Measurements from ENCODE around the gene STXBP5L. TPM values are rescaled to one million over a fixed set of nuclear protein-coding genes. Genes with fewer than 3 reads are reported as not detected.
A peak's percentile ranks its signal among the peaks of the same experiment; 100 is the strongest.
"Not testable (repeated sequence)": the region's sequence is repeated elsewhere in the genome, so short reads cannot be mapped to it uniquely, and the experiment has no call there.

The STXBP5L gene
- total RNA-seq (2014; rRNA removed; shearing (Covaris generic)): 1.5 and 1.7 TPM in 2 replicates

DNA sequence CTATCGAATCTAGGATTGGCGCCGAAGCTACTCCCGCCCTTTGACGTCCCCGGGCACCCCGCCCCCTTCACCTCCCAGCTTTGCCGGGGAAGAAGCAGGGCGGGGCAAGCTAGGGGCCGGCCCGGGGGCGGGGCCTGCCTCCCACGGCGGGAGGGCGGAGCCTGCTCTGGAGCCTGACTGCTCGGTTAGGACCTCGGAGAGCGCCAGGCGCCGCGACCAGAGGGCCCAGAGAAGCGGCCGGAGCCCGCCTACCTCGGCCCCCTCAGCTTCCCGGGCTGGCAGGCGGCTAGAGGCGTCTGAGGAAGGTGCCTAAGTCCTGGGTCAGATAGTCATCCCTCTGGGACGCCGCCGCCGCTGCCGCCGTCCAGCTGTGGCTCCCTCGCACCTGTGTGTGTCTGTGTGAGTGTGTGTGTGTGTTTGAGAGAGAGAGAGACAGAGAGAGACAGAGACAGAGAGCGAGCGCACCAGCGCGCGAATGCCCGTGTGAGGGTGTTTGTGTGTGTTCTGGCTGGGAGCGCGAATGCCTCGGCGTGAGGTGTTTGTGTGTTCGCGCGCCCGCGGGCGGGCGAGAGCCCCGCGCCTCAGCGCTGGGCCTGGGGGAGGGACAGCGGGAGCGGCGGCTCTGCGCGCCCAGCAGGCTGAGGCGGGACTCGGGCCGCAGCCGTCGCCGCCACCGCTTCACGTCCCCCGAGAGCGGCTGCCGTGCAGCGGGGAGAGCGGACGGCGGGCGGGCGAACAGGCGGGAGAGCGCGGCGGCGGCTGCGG is at the start of gene STXBP5L:
Gene STXBP5L (plus strand): TSS at position 176 of the 765 bp plus-strand sequence. CDS start 1,374 bp downstream, outside the sequence.
- H3K36me3 ChIP-seq (replicated peaks; ENCODE audit: control insufficient read depth, insufficient read depth, low read length): no peaks in the 10 kb centered on the region
- no peaks in the 10 kb centered on the region; the same call in 1 of the 2 replicates for H3K27me3 ChIP-seq (ENCODE audit: control insufficient read depth, insufficient read depth, low read length)
- DNase-seq: peak; percentile 92
- peak within 1 kb of the TSS; percentile 82 for H3K4me3 ChIP-seq (ENCODE audit: insufficient read depth, low read depth, low read length)

DNA sequence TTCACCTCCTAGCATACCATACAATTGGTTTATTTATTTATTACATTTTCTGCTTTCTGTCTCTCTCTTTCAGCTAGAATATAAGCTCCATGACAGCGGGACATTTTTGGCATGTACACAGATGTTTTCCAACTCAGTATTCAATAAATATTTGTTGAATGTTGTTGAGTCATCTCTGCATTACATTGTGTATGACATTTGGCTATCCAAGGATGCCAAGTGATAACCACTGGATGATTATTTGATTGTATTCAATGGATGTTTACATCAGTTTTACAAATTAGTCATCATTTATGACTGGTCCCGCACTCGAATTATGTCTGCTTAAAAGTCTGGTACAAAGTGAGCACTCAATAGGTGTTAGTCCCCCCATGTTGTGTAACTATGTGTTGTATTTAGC is 49.5 kb upstream of the STXBP5L start:
- H3K4me3 ChIP-seq (ENCODE audit: insufficient read depth, low read depth, low read length): no peak overlapping the region
- no peaks in the 10 kb centered on the region for H3K27me3 ChIP-seq (ENCODE audit: control insufficient read depth, insufficient read depth, low read length)
- DNase-seq: no peak
- no peaks in the 10 kb centered on the region for H3K36me3 ChIP-seq (replicated peaks; ENCODE audit: control insufficient read depth, insufficient read depth, low read length)

DNA sequence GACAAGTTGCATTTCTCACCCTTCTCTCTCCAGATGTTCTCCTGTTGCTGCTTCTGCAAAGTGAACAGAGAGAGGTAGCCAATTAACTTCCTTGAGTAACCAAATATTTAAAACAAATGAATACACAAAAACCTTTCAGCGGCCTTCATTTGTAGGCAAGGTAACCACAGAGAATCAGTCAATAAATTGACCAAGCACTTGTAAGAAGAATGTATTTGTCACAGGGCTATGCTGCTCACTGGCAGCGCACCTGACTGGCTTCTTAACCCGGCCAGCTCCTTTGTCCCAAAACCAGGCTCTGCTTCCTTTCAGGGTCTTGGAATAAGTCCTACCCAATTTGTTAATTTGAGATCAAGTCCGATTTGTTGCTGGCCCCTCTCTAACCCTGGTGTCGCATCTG is 43.5 kb upstream of the STXBP5L start:
- Histone ChIP-seq H3K27me3 (ENCODE audit: control insufficient read depth, insufficient read depth, low read length) (no peaks in the 10 kb centered on the region), H3K36me3 (replicated peaks; ENCODE audit: control insufficient read depth, insufficient read depth, low read length) (no peaks in the 10 kb centered on the region), H3K4me3 (ENCODE audit: insufficient read depth, low read depth, low read length) (no peak overlapping the region)
- no peak for DNase-seq

DNA sequence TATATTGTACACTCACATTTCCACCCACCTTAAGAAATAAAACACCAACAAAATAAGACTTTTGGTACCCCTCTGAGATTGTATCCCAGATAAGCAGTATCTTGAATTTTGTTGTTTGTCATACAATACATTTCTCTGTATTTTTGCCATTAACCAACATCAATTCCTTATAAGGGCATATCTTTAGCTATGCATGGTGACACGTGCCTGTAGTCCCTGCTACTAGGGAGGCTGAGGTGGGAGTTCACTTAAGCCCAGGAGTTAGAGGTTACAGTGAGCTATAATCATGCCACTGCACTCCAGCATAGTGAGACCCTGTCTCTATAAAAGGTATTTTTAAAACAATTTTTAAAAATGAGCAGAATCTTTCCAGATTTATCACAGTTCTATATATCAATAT is 32.5 kb upstream of the STXBP5L start:
- Histone ChIP-seq H3K36me3 (replicated peaks; ENCODE audit: control insufficient read depth, insufficient read depth, low read length) (no peaks in the 10 kb centered on the region), H3K27me3 (ENCODE audit: control insufficient read depth, insufficient read depth, low read length) (no peaks in the 10 kb centered on the region), H3K4me3 (ENCODE audit: insufficient read depth, low read depth, low read length) (no peak overlapping the region)
- no peak for DNase-seq

DNA sequence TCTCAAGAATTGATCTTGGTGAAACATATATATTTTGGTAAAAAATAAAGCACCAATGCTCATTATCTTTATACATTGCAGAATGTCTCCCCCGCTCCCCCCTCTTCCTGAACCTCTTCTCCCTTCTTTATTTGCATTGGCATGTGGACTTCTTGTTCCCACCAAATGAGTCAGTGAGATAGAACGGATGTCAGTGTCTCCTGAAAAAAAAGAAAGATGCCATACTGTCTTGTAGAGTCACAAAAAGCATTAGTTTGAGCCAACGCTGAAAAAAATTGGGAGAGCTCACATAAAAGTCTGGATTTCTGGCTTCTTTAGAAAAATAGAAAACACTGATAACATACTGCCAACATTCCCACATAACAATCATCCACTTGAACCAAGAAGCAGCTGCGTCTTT is 32.0 kb upstream of the STXBP5L start:
- DNase-seq: peak; percentile 5
- no peaks in the 10 kb centered on the region for H3K36me3 ChIP-seq (replicated peaks; ENCODE audit: control insufficient read depth, insufficient read depth, low read length)
- H3K27me3 ChIP-seq (ENCODE audit: control insufficient read depth, insufficient read depth, low read length): no peaks in the 10 kb centered on the region
- H3K4me3 ChIP-seq (ENCODE audit: insufficient read depth, low read depth, low read length): no peak overlapping the region

DNA sequence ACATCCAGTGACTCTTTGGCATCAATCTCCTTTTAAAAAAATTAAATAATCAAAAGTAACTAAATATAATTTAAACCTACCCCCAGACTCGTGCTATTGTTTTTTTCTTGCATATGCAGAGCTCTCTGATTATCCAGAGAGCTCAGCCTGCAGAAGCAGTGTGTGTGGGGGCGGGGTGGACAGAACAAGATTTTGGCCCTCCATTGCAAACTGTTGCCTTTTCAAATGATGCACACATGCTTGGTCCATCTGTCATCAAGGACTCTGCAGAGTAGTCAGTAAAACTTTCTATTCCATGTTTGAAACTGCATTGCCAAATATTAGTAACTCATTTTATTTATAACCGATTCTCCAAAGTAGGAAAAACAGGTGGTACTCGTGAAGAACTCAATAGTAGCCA is 28.6 kb upstream of the STXBP5L start:
- no peak overlapping the region for H3K4me3 ChIP-seq (ENCODE audit: insufficient read depth, low read depth, low read length)

DNA sequence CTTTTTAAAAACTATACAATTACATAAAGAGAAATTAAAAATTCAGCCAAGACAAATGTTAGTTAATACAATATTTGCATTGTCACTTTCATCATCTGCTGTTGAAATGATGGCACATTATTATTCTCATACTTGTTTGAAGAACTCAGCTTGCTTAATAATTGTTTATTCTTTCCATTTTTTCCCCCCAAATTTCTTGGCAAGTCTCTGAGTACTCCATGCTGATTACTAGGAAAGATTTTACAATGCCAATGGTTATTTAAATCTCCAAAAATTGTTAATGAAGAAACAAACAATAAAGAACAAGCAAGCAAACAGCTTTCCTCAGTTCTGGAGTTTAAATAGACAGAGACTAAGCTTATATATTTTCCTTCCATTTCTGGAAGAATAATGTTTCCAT is 15.1 kb upstream of the STXBP5L start:
- Histone ChIP-seq H3K27me3 (ENCODE audit: control insufficient read depth, insufficient read depth, low read length) (no peaks in the 10 kb centered on the region), H3K4me3 (ENCODE audit: insufficient read depth, low read depth, low read length) (no peak overlapping the region), H3K36me3 (replicated peaks; ENCODE audit: control insufficient read depth, insufficient read depth, low read length) (no peaks in the 10 kb centered on the region)
- DNase-seq: no peak

More for the DNA sequence above, 28.6 kb upstream of the STXBP5L start:
- Histone ChIP-seq H3K27me3 (ENCODE audit: control insufficient read depth, insufficient read depth, low read length) (no peaks in the 10 kb centered on the region), H3K36me3 (replicated peaks; ENCODE audit: control insufficient read depth, insufficient read depth, low read length) (no peaks in the 10 kb centered on the region)
- no peak for DNase-seq

DNA sequence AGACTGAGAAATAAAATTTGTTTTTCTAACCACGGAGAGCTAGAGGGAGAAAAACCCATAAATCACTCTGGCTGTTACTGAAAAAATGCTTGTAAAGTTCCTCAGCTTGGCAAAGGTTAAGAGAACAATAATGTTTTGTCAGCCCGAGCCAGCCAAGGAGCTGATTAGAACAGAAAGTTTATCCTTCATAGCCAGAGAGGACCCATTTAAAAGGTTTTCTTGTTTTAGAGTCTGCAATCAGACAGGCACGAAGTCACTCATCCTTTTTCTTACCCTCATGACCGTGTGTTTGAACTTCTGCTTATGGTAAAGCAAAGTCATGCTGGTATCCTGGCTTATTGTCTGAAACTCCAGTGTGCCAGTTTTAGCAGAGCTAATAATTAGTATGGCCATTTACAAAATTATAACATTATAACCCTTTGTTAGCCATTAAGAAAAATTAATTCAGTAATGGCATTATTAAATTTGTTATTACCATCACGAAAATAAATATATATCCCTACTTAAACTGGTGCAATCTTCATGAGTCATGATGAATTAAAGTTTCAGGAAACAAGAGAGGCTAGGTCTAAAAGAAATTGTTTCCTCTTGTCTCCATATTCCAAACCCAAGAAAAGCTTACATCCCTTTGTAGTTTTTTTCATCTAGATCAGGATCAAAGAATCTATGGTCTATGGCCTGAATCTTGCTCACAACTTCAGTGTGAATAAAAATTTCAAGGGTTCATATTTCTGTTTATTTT is 13.5 kb upstream of the STXBP5L start:
- H3K4me3 ChIP-seq (ENCODE audit: insufficient read depth, low read depth, low read length): no peak overlapping the region
- H3K27me3 ChIP-seq (ENCODE audit: control insufficient read depth, insufficient read depth, low read length): no peaks in the 10 kb centered on the region
- H3K36me3 ChIP-seq (replicated peaks; ENCODE audit: control insufficient read depth, insufficient read depth, low read length): no peaks in the 10 kb centered on the region
- DNase-seq: peak; percentile 4

DNA sequence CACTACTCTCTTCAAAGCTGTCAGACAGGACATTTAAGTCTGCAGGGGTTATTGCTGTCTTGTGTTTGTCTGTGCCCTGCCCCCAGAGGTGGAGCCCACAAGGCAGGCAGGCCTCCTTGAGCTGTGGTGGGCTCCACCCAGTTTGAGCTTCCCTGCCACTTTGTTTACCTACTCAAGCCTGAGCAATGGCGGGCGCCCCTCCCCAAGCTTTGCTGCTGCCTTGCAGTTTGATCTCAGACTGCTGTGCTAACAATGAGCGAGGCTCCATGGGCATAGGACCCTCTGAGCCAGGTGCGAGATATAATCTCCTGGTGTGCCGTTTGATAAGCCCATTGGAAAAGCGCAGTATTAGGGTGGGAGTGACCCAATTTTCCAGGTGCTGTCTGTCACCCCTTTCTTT is 6.3 kb upstream of the STXBP5L start:
- not testable (repeated sequence) for DNase-seq; H3K4me3 ChIP-seq (ENCODE audit: insufficient read depth, low read depth, low read length); H3K36me3 ChIP-seq (replicated peaks; ENCODE audit: control insufficient read depth, insufficient read depth, low read length); H3K27me3 ChIP-seq (ENCODE audit: control insufficient read depth, insufficient read depth, low read length)

DNA sequence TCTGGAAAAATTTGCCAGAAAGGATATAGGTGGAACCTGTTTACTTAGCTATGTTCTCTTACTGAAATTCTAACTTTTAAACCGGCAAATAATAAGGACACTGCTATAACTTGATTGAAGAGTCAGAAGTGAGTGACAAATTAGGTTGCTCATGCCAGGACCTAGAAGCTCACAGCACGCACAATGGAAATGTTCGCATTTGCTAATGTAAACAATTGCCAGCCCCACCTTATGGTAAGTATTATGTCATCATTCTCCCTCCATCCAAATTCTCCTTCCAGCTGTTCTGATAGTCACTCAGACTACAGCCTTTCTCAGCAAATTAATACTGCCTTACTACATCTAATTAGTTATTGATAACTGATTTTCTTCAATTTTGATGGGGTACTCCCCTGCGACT is 4.8 kb upstream of the STXBP5L start:
- Histone ChIP-seq H3K27me3 (ENCODE audit: control insufficient read depth, insufficient read depth, low read length) (no peaks in the 10 kb centered on the region; the same call in 1 of the 2 replicates), H3K4me3 (ENCODE audit: insufficient read depth, low read depth, low read length) (no peak overlapping the region), H3K36me3 (replicated peaks; ENCODE audit: control insufficient read depth, insufficient read depth, low read length) (no peaks in the 10 kb centered on the region)
- DNase-seq: no peak

DNA sequence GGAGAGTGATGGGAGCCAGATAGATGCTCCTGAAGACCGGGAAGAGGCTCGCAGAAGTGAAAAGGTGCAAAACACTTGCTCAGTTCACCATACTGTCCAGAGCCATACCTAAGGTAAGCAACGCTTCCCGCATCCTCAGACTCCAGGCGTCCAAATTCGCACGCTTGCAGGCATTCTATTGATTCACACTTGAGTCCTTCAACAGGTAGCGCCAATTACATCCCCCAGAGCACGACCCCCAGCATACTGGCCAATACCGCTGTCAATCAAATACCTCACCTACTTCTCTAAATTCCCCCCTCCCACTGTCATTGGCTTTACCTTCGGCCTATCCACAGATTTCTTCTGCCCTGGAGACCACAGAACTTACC is 361 bp upstream of the STXBP5L start:
- Histone ChIP-seq H3K4me3 (ENCODE audit: insufficient read depth, low read depth, low read length) (peak overlapping the region; percentile 63), H3K27me3 (ENCODE audit: control insufficient read depth, insufficient read depth, low read length) (no peaks in the 10 kb centered on the region; the same call in 1 of the 2 replicates), H3K36me3 (replicated peaks; ENCODE audit: control insufficient read depth, insufficient read depth, low read length) (no peaks in the 10 kb centered on the region)
- no peak for DNase-seq

DNA sequence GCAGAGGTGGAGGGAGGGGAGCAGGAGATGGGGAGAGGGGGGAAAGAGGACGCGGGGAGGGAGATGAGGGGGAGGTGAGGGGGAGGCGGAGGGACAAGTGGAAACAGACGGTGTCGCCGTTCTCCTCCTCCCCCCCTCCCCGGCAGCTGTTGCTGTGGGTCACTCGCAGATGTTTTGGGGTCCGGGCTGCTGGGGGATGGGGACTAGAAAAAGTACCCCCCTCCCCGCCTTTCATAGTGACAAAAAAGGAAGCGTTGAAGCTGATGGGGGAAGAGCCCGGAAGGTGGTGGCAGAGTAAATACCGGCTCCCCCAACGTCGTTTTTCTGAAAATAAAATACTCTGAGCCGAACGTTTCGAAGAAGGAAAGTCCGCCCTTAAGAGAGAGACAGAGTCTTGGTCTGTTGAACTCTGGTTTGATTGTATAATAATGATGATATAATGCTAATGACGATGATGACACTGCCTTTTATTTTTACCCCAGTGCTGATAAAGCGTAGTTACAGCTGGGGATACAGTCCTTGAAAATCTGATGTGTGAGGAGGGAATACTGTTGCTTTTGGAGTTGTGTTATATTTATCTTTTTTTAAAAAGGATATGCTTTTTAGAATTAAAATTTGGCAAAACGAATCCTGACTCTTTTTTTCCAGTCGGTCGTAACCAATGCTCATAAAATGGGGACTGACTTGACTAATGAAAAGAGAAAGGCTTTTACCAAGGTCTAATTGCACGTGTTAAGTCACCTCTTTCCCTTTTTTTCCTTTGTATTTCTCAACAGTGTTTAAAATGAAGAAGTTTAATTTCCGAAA is 993 bp downstream of the STXBP5L start:
- no peak for DNase-seq
- Histone ChIP-seq H3K27me3 (ENCODE audit: control insufficient read depth, insufficient read depth, low read length) (no peaks in the 10 kb centered on the region; the same call in 1 of the 2 replicates), H3K4me3 (ENCODE audit: insufficient read depth, low read depth, low read length) (peak overlapping the region; percentile 82), H3K36me3 (replicated peaks; ENCODE audit: control insufficient read depth, insufficient read depth, low read length) (no peaks in the 10 kb centered on the region)

DNA sequence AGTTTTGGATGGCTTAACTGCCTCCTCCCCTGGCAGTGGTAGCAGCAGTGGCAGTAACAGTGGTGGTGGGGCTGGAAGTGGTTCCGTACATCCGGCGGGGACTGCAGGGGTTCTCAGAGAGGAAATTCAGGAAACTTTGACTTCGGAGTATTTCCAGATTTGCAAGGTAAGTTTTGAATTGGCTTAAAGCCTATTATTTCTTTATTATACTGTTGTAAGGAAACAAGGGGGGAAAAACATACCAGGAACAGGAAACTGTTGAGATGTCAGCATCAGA is 1.5 kb downstream of the STXBP5L start:
- Histone ChIP-seq H3K27me3 (ENCODE audit: control insufficient read depth, insufficient read depth, low read length) (no peaks in the 10 kb centered on the region; the same call in 1 of the 2 replicates), H3K4me3 (ENCODE audit: insufficient read depth, low read depth, low read length) (peak overlapping the region; percentile 82), H3K36me3 (replicated peaks; ENCODE audit: control insufficient read depth, insufficient read depth, low read length) (no peaks in the 10 kb centered on the region)
- peak; percentile 20 for DNase-seq

DNA sequence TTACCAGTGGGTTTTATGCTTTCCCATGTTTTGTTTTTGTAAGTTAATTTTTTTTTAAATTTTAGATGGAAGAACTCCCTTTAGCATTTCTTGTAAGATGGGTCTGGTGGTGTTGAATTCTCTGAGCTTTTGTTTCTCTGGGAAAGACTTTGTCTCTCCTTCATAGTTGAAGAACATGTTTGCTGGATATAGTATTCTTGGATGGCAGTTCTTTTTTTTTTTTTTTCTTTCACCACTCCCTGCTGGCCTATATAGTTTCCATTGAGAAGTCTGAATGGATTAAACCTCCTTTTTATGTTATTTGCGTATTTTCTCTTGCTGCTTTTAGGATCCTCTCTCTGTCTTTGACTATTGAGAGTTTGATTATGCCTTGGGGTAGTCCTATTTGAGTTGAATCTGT is 18.1 kb downstream of the STXBP5L start:
- no peak for DNase-seq
- Histone ChIP-seq H3K36me3 (replicated peaks; ENCODE audit: control insufficient read depth, insufficient read depth, low read length) (no peaks in the 10 kb centered on the region), H3K27me3 (ENCODE audit: control insufficient read depth, insufficient read depth, low read length) (no peaks in the 10 kb centered on the region), H3K4me3 (ENCODE audit: insufficient read depth, low read depth, low read length) (no peak overlapping the region)

DNA sequence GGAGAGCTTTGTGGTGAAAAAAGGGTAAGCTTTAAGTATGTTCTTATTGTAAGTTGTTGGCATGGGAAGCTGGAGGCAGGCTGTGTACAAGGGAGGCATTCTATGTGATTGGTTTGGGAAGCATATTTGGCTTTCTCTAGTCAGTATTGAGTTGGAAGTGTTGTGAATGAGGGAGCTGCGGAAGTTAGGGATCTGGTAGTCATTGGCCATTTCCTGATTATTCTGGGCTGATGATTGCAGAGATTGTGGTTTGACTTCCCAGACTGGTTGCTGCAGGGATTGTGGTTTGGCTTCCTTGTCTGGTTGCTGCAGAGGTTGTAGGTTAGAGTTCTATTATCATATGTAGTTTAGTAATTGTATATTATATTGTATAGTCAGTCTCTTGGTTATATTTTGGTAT is 21.0 kb downstream of the STXBP5L start:
- Histone ChIP-seq H3K4me3 (ENCODE audit: insufficient read depth, low read depth, low read length) (no peak overlapping the region), H3K36me3 (replicated peaks; ENCODE audit: control insufficient read depth, insufficient read depth, low read length) (no peaks in the 10 kb centered on the region)
- DNase-seq: no peak

More for the DNA sequence above, 21.0 kb downstream of the STXBP5L start:
- no peaks in the 10 kb centered on the region for H3K27me3 ChIP-seq (ENCODE audit: control insufficient read depth, insufficient read depth, low read length)
